RWPE1 (cell line): ENCODE data around the gene DGKE.

ENCODE experiments used
- CTCF ChIA-PET: fragments of 350-600 bp; sonication (Branson Sonifier 250); formaldehyde crosslinking; extraction: SDS; loops from one replicate; lab custom pipeline; 2021; lab: Yijun Ruan, JAX
- POLR2A ChIA-PET: fragments of 400-600 bp; formaldehyde crosslinking; extraction: SDS; loops from one replicate; lab custom pipeline; 2020; ENCODE audit warnings: antibody characterized with exemption; ENCODE audit not compliant: low non-redundant PET; lab: Yijun Ruan, JAX
- DNase-seq: peaks from one replicate; pipeline ENCODE4 v3.0.0; 2012; ENCODE audit warnings: low spot score
- H3K27ac ChIP-seq: fragments of 450-650 bp; 2 replicates; pipeline ENCODE4 v1.5.1; 2017
- TF ChIP-seq, protein P1 (sequence below): fragments of 450-650 bp; conservative IDR thresholded peaks from 2 replicates; pipeline ENCODE4 v1.5.1; 2017; ENCODE audit warnings: low read depth, mild to moderate bottlenecking

The DGKE gene

DNA sequence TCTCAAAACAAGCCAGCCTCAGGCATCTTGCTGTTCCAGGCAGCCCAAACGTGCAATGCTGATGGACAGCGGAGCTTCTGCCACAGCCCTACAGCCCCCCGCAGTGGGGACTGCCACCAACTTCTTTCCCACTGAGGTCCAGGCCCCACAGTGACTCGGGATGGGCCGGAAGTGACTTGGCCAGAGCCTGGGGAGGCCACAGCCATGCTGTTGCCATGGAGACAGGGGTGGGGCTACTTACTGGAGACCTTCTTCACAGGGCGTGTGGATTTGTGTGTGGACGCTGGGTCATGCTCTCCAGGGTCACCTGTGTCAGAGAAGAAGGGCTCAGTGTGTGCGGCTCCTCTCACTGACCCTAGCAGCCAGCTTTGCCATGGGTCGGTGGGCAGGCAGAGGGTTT is 64.9 kb downstream of the DGKE start:
- POLR2A ChIA-PET, result no interaction called here
- CTCF ChIA-PET, result interaction anchor here (0.8 kb wide), 1 partner anchor 310 kb away, joined by 3 read pairs; no protein-coding TSS in a partner anchor
- DNase-seq, result no peak
- H3K27ac ChIP-seq, result peak overlapping the region; percentile 27
- TF ChIP-seq, protein P1, sequence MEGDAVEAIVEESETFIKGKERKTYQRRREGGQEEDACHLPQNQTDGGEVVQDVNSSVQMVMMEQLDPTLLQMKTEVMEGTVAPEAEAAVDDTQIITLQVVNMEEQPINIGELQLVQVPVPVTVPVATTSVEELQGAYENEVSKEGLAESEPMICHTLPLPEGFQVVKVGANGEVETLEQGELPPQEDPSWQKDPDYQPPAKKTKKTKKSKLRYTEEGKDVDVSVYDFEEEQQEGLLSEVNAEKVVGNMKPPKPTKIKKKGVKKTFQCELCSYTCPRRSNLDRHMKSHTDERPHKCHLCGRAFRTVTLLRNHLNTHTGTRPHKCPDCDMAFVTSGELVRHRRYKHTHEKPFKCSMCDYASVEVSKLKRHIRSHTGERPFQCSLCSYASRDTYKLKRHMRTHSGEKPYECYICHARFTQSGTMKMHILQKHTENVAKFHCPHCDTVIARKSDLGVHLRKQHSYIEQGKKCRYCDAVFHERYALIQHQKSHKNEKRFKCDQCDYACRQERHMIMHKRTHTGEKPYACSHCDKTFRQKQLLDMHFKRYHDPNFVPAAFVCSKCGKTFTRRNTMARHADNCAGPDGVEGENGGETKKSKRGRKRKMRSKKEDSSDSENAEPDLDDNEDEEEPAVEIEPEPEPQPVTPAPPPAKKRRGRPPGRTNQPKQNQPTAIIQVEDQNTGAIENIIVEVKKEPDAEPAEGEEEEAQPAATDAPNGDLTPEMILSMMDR, result no peak

DNA sequence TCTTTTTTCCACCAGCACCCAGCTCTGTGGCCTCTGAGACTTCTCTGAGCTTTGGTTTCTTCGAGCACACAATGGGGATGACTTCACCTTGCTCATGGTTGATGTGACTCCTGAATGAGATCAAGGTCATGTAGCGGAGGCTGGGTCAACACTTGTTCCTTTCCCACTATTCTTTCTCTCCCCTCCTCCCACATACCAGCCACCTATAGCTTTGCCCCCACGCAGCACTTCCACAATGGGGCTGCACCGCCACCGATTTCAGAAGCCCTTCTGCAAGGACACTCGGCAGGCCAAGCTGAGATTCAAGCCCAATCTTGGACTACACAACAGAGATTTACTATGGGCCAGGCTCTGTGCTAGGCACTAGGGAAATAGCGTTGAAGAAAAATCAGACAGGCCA is 65.5 kb downstream of the DGKE start:
- TF ChIP-seq, protein P1, result no peak
- POLR2A ChIA-PET, result no interaction called here
- CTCF ChIA-PET, result no interaction called here
- H3K27ac ChIP-seq, result peak overlapping the region; percentile 27; the same call in 1 of the 2 replicates
- DNase-seq, result no peak

DNA sequence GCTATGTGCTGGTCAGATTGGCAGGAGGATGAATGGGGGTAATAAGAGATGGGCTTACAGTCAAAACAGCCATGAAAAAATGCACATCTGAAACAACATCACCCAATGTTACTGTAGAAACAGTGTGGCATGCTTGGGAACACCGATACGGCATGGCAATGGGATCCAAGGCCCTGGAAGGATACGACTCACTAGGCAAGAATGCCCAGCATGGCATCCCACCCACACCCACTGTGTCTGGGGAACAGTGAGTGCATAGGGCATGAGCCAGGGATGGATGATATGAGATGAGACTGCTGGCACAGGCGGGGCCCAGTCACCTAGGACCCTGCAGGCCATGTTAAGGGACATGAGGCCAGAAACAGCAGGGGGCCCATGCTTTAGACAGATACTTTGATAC is 68.4 kb downstream of the DGKE start:
- H3K27ac ChIP-seq, result peak overlapping the region; percentile 74
- ChIA-PET POLR2A (no interaction called here), CTCF (no interaction called here)
- TF ChIP-seq, protein P1, result no peak
- peak; percentile 90 for DNase-seq

DNA sequence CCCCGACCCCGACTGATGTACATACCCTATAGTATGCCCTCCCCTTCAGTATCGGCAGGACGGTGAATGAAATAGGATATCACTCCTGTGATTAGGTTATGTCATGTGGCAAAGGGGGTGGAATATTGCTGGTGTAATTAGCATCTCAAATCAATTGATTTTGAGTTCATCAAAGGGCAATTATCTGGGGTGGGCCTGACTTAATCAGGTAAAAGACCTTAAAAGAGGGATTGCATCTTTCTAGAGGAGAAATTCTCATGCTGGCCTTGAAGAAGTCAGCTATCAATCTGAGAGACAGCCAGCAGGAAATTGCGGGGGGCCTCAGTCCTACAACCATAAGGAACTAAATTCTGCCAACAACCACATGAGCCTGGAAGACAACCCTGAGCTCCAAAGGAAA is 69.6 kb downstream of the DGKE start:
- TF ChIP-seq, protein P1, result no peak
- CTCF ChIA-PET, result interaction anchor here (0.6 kb wide), 1 partner anchor 10 kb away, joined by 4 read pairs; the partner anchor contains the start of gene TRIM25
- DNase-seq, result no peak
- POLR2A ChIA-PET, result no interaction called here
- H3K27ac ChIP-seq, result no peak overlapping the region

DNA sequence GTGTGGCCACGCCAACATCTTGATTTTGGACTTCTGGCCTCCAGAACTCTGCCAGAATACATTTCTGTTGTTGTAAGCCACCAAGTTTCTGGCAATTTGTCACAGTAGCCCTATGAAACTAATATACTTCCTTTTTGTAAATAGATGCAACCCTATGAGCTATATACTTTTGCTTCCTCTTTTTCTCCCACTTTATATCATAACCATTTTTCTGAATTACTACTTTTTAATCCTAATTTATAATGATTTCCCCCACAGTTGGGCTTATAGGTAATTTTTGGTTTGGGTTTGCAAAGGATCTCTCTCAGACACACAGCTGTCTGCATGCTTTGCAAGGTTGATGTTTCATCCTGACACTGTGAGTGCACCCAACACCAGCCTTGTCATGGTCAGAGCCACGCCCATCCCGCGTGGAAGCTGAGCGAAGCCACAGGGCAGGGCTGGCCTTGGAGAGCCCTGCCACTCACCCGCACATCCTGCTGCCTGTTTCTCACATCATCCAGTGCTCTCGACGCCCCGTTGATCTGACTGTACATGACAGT is 74.1 kb downstream of the DGKE start:
- H3K27ac ChIP-seq, result peak overlapping the region; percentile 38
- ChIA-PET POLR2A (no interaction called here), CTCF (no interaction called here)
- TF ChIP-seq, protein P1, result no peak
- DNase-seq, result no peak

DNA sequence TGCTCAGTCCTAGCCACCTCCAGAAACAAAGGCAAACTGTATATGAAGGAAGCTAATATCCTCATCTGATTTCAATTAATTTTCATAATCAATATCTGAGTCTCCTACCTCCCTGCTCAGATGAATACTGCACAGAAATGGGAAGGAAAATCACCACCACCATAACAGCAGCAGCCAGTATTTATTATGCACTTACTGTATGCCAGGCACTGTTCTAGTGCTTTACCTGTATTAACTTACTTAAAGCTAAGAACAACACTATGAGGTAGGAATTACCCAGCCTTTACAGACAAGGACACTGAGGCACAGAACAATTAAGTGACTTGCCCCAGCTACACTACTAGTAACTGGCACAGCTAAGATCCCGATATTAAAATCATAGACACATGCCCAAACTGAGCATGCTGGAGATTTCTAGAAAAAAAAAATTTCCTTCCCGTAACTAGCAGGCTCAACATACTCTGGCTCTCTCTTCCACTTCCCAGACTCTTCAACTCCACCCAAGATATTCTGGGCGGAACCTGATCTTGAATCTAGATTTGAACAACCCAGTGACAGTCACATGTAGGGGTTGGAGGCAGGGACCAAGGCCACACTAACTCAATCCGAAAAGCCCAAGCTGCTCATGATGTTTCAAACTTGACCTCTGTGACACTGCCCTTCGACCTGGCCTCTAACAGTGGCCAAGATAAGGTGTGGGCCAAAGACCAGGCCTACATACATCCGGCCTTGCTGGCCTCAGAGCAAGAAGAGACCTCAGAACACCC is 76.0 kb downstream of the DGKE start:
- ChIA-PET CTCF (interaction anchor here (0.6 to 0.7 kb wide), 3 partner anchors 16 to 194 kb away, joined by 3 read pairs; no protein-coding TSS in a partner anchor), POLR2A (interaction anchor here (0.6 kb wide), 2 partner anchors 26 to 315 kb away, joined by 4 read pairs; no protein-coding TSS in a partner anchor)
- TF ChIP-seq, protein P1, result no peak
- peak overlapping the region; percentile 22 for H3K27ac ChIP-seq
- no peak for DNase-seq
